IMR-90 (cell line): ENCODE data around the gene AIP. TPM values are rescaled to one million over a fixed set of nuclear protein-coding genes. Genes with fewer than 3 reads are reported as not detected.

Source experiments
- ATAC-seq: fragments of 200-7000 bp; cut with Tn5 transposase; 2 replicates; pipeline ENCODE4 v1.9.1; 2020; ENCODE audit warnings: low read depth, mild to moderate bottlenecking, moderate library complexity
- BruUV-seq: library from RNA; stranded (reverse); fragments of 400-500 nt; replicated peaks from 2 replicates; lab custom pipeline; 2021; lab: Mats Ljungman, UMichigan
- CTCF ChIA-PET: fragments of 300-600 bp; formaldehyde crosslinking; extraction: SDS; loops from one replicate; lab custom pipeline; 2021; ENCODE audit warnings: antibody characterized with exemption; lab: Yijun Ruan, JAX
- POLR2A ChIA-PET: fragments of 300-600 bp; sonication (Branson Sonifier 250); formaldehyde crosslinking; loops from one replicate; lab custom pipeline; 2022; ENCODE audit warnings: antibody characterized with exemption; ENCODE audit not compliant: unreplicated experiment; lab: Charles Lee
- DNase-seq: peaks from one replicate; pipeline ENCODE4 v3.0.0; 2013
- H2AFZ ChIP-seq: replicated peaks from 2 replicates; pipeline ENCODE3; 2013; ENCODE audit warnings: low read length, mild to moderate bottlenecking; ENCODE audit not compliant: poor library complexity
- H2AK5ac ChIP-seq: 2 replicates; pipeline ENCODE4 v1.6.1; 2013; ENCODE audit warnings: low read depth, low read length, inconsistent platforms
- H2AK9ac ChIP-seq: replicated peaks from 2 replicates; pipeline ENCODE3; 2013; ENCODE audit warnings: mild to moderate bottlenecking, low read depth, low read length, moderate library complexity; ENCODE audit not compliant: poor library complexity
- H2BK120ac ChIP-seq: 2 replicates; pipeline ENCODE4 v1.6.1; 2013; ENCODE audit warnings: low read depth, low read length, inconsistent platforms
- H2BK15ac ChIP-seq: 3 replicates; pipeline ENCODE4 v1.6.1; 2013; ENCODE audit warnings: low read depth, low read length, inconsistent platforms
- H2BK20ac ChIP-seq: 2 replicates; pipeline ENCODE4 v1.6.1; 2013; ENCODE audit warnings: low read depth, mild to moderate bottlenecking, inconsistent platforms, low read length, moderate library complexity
- H2BK5ac ChIP-seq: 2 replicates; pipeline ENCODE4 v1.6.1; 2013; ENCODE audit warnings: mild to moderate bottlenecking, low read depth, low read length, inconsistent platforms; ENCODE audit not compliant: poor library complexity, severe bottlenecking
- H3K14ac ChIP-seq: replicated peaks from 2 replicates; pipeline ENCODE4 v1.6.1; 2013; ENCODE audit warnings: low read depth, low read length, inconsistent platforms
- H3K18ac ChIP-seq: 2 replicates; pipeline ENCODE4 v1.6.1; 2013; ENCODE audit warnings: low read depth, low read length, control low read depth
- H3K23ac ChIP-seq: 2 replicates; pipeline ENCODE4 v1.6.1; 2013; ENCODE audit warnings: low read depth, low read length, inconsistent platforms
- H3K27ac ChIP-seq: 2 replicates; pipeline ENCODE4 v1.5.1; 2013; ENCODE audit warnings: mild to moderate bottlenecking, control low read depth, low read length; ENCODE audit not compliant: insufficient read depth
- H3K27me3 ChIP-seq: 2 replicates; pipeline ENCODE4 v1.6.1; 2013; ENCODE audit warnings: low read length; ENCODE audit not compliant: control insufficient read depth, insufficient read depth
- H3K36me3 ChIP-seq: 2 replicates; pipeline ENCODE4 v1.6.1; 2013; ENCODE audit warnings: low read length, mixed read lengths; ENCODE audit not compliant: control insufficient read depth, insufficient read depth
- H3K4ac ChIP-seq: 2 replicates; pipeline ENCODE4 v1.6.1; 2013; ENCODE audit warnings: low read depth, low read length, inconsistent platforms
- H3K4me1 ChIP-seq: 2 replicates; pipeline ENCODE4 v1.6.1; 2013; ENCODE audit warnings: low read length, mixed read lengths; ENCODE audit not compliant: control insufficient read depth, insufficient read depth
- H3K4me2 ChIP-seq: 2 replicates; pipeline ENCODE4 v1.6.1; 2013; ENCODE audit warnings: low read depth, mild to moderate bottlenecking, control low read depth, low read length, moderate library complexity
- H3K4me3 ChIP-seq: 2 replicates; pipeline ENCODE4 v1.5.1; 2013; ENCODE audit warnings: low read depth, mild to moderate bottlenecking, control low read depth, low read length, moderate library complexity; ENCODE audit not compliant: insufficient read depth
- H3K56ac ChIP-seq: 2 replicates; pipeline ENCODE4 v1.6.1; 2013; ENCODE audit warnings: low read length, inconsistent platforms; ENCODE audit not compliant: insufficient read depth; ENCODE audit errors: extremely low read depth
- H3K79me1 ChIP-seq, 2 experiments: 2 replicates each; pipeline ENCODE4 v1.6.1; 2013; ENCODE audit warnings: low read length in 2 of 2, inconsistent platforms in 1 of 2, low read depth in 1 of 2
- H3K9ac ChIP-seq: 2 replicates; pipeline ENCODE4 v1.6.1; 2013; ENCODE audit warnings: low read depth, low read length, control low read depth
- H3K9me1 ChIP-seq: 2 replicates; pipeline ENCODE4 v1.6.1; 2013; ENCODE audit warnings: low read length, inconsistent platforms; ENCODE audit not compliant: insufficient read depth
- H3K9me3 ChIP-seq: 2 replicates; pipeline ENCODE4 v1.6.1; 2013; ENCODE audit warnings: low read length; ENCODE audit not compliant: control insufficient read depth, insufficient read depth
- H4K20me1 ChIP-seq: 2 replicates; pipeline ENCODE4 v1.6.1; 2013; ENCODE audit warnings: low read length, inconsistent platforms; ENCODE audit not compliant: insufficient read depth
- H4K5ac ChIP-seq: 2 replicates; pipeline ENCODE4 v1.6.1; 2013; ENCODE audit warnings: mild to moderate bottlenecking, low read depth, low read length, control low read depth
- H4K8ac ChIP-seq, 2 experiments: 2 replicates each; pipeline ENCODE4 v1.6.1; 2013; ENCODE audit warnings: low read depth in 2 of 2, low read length in 2 of 2, control low read depth in 1 of 2, inconsistent platforms in 1 of 2
- H4K91ac ChIP-seq: 2 replicates; pipeline ENCODE4 v1.6.1; 2013; ENCODE audit warnings: low read depth, low read length, inconsistent platforms; ENCODE audit not compliant: insufficient read depth
- CEBPB ChIP-seq: IDR thresholded peaks from 2 replicates; pipeline ENCODE4 v1.6.1; 2012; ENCODE audit warnings: low read depth, low read length, improper control_type of control experiment
- FOS ChIP-seq: fragments of 150-350 bp; IDR thresholded peaks from 2 replicates; pipeline ENCODE4 v1.6.1; 2016; ENCODE audit warnings: low read depth, low read length
- MAFK ChIP-seq: IDR thresholded peaks from 2 replicates; pipeline ENCODE4 v1.6.1; 2012; ENCODE audit warnings: low read depth, low read length, improper control_type of control experiment
- MAZ ChIP-seq: IDR thresholded peaks from 2 replicates; pipeline ENCODE4 v1.6.1; 2012; ENCODE audit warnings: low read depth, mild to moderate bottlenecking, low read length, improper control_type of control experiment, moderate library complexity, borderline replicate concordance
- NFE2L2 ChIP-seq: fragments of 150-350 bp; IDR thresholded peaks from 2 replicates; pipeline ENCODE4 v1.6.1; 2016; ENCODE audit warnings: low read depth, mild to moderate bottlenecking, low read length
- RAD21 ChIP-seq: IDR thresholded peaks from 2 replicates; pipeline ENCODE4 v1.6.1; 2012; ENCODE audit warnings: low read length, improper control_type of control experiment
- SMC3 ChIP-seq: fragments of 150-350 bp; IDR thresholded peaks from 2 replicates; pipeline ENCODE4 v1.6.1; 2016; ENCODE audit warnings: low read depth, mild to moderate bottlenecking, antibody characterized with exemption, low read length, moderate library complexity
- USF2 ChIP-seq: fragments of 150-350 bp; IDR thresholded peaks from 2 replicates; pipeline ENCODE4 v1.6.1; 2017; ENCODE audit warnings: mild to moderate bottlenecking, antibody characterized with exemption, low read length, low read depth
- WGBS, 2 experiments: methylation state at CpG; one replicate each; pipeline versions ENCODE4 v1.1.5 to v1.1.7; 2013; ENCODE audit warnings: missing lambda C conversion rate in 2 of 2; ENCODE audit not compliant: insufficient read length in 1 of 2; ENCODE audit errors: extremely low coverage in 2 of 2; 5-methylcytosine and 5-hydroxymethylcytosine counted together
- dilution Hi-C: fragments of 300-500 bp; cut with HindIII; formaldehyde crosslinking; loops from one replicate; pipeline ENCODE4 v1.14.3; 2018; ENCODE audit warnings: low sequenced_read_pairs; ENCODE audit not compliant: unreplicated experiment
- in situ Hi-C: fragments of 300-500 bp; cut with MboI; formaldehyde crosslinking; loops from 3 replicates; pipeline ENCODE4 v1.14.3; 2019; ENCODE audit warnings: low sequenced_read_pairs, inconsistent platforms, mixed read lengths
- intact Hi-C: fragments of 100-400 bp; cut with micrococcal nuclease; formaldehyde crosslinking; loops from 2 replicates; pipeline ENCODE4 v1.10.0; 2022
- polyA plus RNA-seq, 3 experiments: library from polyadenylated mRNA; depleted of rRNA; stranded (reverse); fragments of >200 nt; gene quantifications; 2 replicates each; pipeline ENCODE4 v1.2.3, GENCODE V29; 2012; ENCODE audit warnings: low replicate concordance in 1 of 3
- total RNA-seq: library from RNA; depleted of rRNA; stranded (reverse); fragments of >200 nt; gene quantifications from 2 replicates; pipeline ENCODE4 v1.2.3, GENCODE V29; 2012

The AIP gene
- total and polyA plus RNA-seq, 2 of the 4 experiments (the other 2 are of a cell fraction) = 95.5 to 122 TPM

GRCh38 chr11:67452141-67452952 lies 30.5 kb upstream of the AIP start, which contains the start of gene GPR152:
Gene GPR152, minus strand, starts transcription at chr11:67452729. Its CDS starts 5 bp downstream, at chr11:67452724.
- 85% methylated on average over 28 of the region's 33 CpGs; no CpG with 5 or more reads in 1 of the 2 experiments for WGBS, 2 experiments
- Histone ChIP-seq H3K9ac (no peak within 1 kb of the TSS), H3K27ac (no peak within 1 kb of the TSS), H3K4ac (no peak within 1 kb of the TSS), H2AFZ (peak within 1 kb of the TSS; percentile 58), H3K9me1 (no peaks in the 10 kb centered on the region), H4K91ac (no peak within 1 kb of the TSS), H2BK20ac (no peak within 1 kb of the TSS), H3K4me1 (no peaks in the 10 kb centered on the region), H3K79me1 (no peaks in the 10 kb centered on the region), H2AK9ac (no peak within 1 kb of the TSS), H3K56ac (no peak within 1 kb of the TSS), H3K18ac (no peak within 1 kb of the TSS), H4K20me1 (no peaks in the 10 kb centered on the region), H2BK5ac (no peak within 1 kb of the TSS), H3K27me3 (peaks cover 23% of the 10 kb centered on the region; the same call in 1 of the 2 replicates), H3K4me2 (no peak within 1 kb of the TSS), H4K5ac (no peak within 1 kb of the TSS), H3K23ac (no peak within 1 kb of the TSS), H3K36me3 (no peaks in the 10 kb centered on the region), H2BK120ac (no peak within 1 kb of the TSS), H3K9me3 (no peaks in the 10 kb centered on the region), H2AK5ac (no peak within 1 kb of the TSS), H2BK15ac (no peak within 1 kb of the TSS), H3K4me3 (no peak within 1 kb of the TSS), H3K14ac (no peak within 1 kb of the TSS), H4K8ac (no peak within 1 kb of the TSS)
- dilution Hi-C loops = no loop called here
- POLR2A ChIA-PET = no interaction called here
- ATAC-seq (no peak), DNase-seq (no peak)
- BruUV-seq = no TSS peak
- in situ Hi-C loops = no loop called here
- intact Hi-C loops = no loop called here
- CTCF ChIA-PET = no interaction called here
- TF ChIP-seq FOS = no peak
- TF ChIP-seq CEBPB = no peak
- no peak for TF ChIP-seq MAFK
- TF ChIP-seq SMC3 = no peak
- no peak for TF ChIP-seq MAZ
- no peak for TF ChIP-seq NFE2L2
- no peak for TF ChIP-seq RAD21
- TF ChIP-seq USF2 = no peak
